Adrenal gland (tissue), 12 donors: ENCODE results near the gene DESI2. TPM values are rescaled to one million over a fixed set of nuclear protein-coding genes. Genes with fewer than 3 reads are reported as not detected.
A peak's percentile ranks its signal among the peaks of the same experiment; 100 is the strongest.
"Not testable (repeated sequence)": the region's sequence is repeated elsewhere in the genome, so short reads cannot be mapped to it uniquely, and the experiment has no call there.

Experiments used
- DNase-seq, 7 donors: peaks; one replicate each; pipeline ENCODE4 v3.0.0-alpha.2; 2019 to 2020
- H3K27ac ChIP-seq, 5 donors: fragments of 200-600 bp; sonication (generic) in 4 of 5; 1 replicate in 3 of 5; 2 replicates in 2 of 5; pipeline versions ENCODE4 v1.5.1 to v1.8.0; 2016 to 2020; ENCODE audit warnings: mild to moderate bottlenecking in 1 of 5
- H3K27me3 ChIP-seq: fragments of 200-600 bp; 2 replicates; pipeline ENCODE4 v1.8.0; 2021
- H3K36me3 ChIP-seq, 2 donors: fragments of 200-600 bp; replicated peaks in 1 of 2; 1 replicate in 1 of 2; 2 replicates in 1 of 2; pipeline versions ENCODE4 v1.5.1 to v1.8.0; 2018 to 2022
- H3K4me1 ChIP-seq, 2 donors: fragments of 200-600 bp; replicated peaks in 1 of 2; 1 replicate in 1 of 2; 2 replicates in 1 of 2; pipeline versions ENCODE4 v1.5.1 to v1.8.0; 2018 to 2021
- H3K4me3 ChIP-seq, 4 donors: fragments of 200-600 bp; sonication (generic) in 3 of 4; one replicate each; pipeline ENCODE4 v1.5.1; 2016 to 2018
- H3K9me3 ChIP-seq, 3 donors: fragments of 200-600 bp; sonication (generic) in 1 of 3; replicated peaks in 1 of 3; 1 replicate in 2 of 3; 2 replicates in 1 of 3; pipeline versions ENCODE4 v1.5.1 to v1.8.0; 2016 to 2021
- POLR2A ChIP-seq, 2 donors: fragments of 450-650 bp; IDR thresholded peaks; one replicate each; pipeline ENCODE4 v1.6.1; 2017; ENCODE audit warnings: antibody characterized with exemption in 2 of 2, mild to moderate bottlenecking in 2 of 2, moderate library complexity in 1 of 2
- WGBS, 4 donors: extraction: QIAGEN DNeasy Blood & Tissue Kit in 2 of 4; methylation state at CpG; one replicate each; pipeline versions ENCODE4 v1.1.5 to v1.1.7; 2013 to 2017; 5-methylcytosine and 5-hydroxymethylcytosine counted together
- intact Hi-C, 2 donors: fragments of 100-400 bp; cut with DNase I; formaldehyde crosslinking; loops; one replicate each; pipeline versions ENCODE4 v1.14.1 to v1.15.0; 2022 to 2023
- polyA plus RNA-seq, 3 donors: library from polyadenylated mRNA; stranded (reverse); fragments of 200-250 nt in 2 of 3; fragments of 350-450 nt in 1 of 3; fragmentation: Illumina TruSeq in 1 of 3; extraction: RNeasy Lipid Tissue Mini Kit (QIAGEN cat#74804) in 1 of 3; gene quantifications; one replicate each; pipeline ENCODE4 v1.2.3, GENCODE V29; 2013 to 2014
- total RNA-seq, 9 donors: library from RNA; depleted of rRNA in 4 of 9; stranded (reverse); fragments of >200 nt in 4 of 9; fragments of 120-200 nt in 1 of 9; fragmentation: NEBNext Ultra II Directional in 1 of 9; extraction: Animal tissue kit (Norgen Biotek cat#: 25700) in 1 of 9; gene quantifications; one replicate each; pipeline versions ENCODE4 v1.1.0 to v1.2.4, GENCODE V29; 2013 to 2023
- TF ChIP-seq, protein P1 (sequence below), 6 experiments: fragments of 450-650 bp in 4 of 6; fragments of 200-600 bp in 2 of 6; sonication (generic) in 1 of 6; IDR thresholded peaks; 1 replicate in 5 of 6; 2 replicates in 1 of 6; pipeline versions ENCODE4 v1.5.1 to v1.8.0; 2016 to 2021; ENCODE audit warnings: antibody characterized with exemption in 6 of 6, mild to moderate bottlenecking in 2 of 6, moderate library complexity in 1 of 6
- donor health status: healthy with polysubstance abuse.
- donor health status: Bipolar disorder and iron deficiency.
- donor health status: DM: yes; HTN: yes; CAD: no.
- donor health status: DM: no; HTN: no; CAD: no.
- donor health status: DM: no; HTN: no; CAD: no.
- donor health status: DM: yes; HTN: yes; CAD: no.

DESI2 gene
- total and polyA plus RNA-seq, 12 donors: 7.0 to 50.0 (median 29.1) TPM

DNA sequence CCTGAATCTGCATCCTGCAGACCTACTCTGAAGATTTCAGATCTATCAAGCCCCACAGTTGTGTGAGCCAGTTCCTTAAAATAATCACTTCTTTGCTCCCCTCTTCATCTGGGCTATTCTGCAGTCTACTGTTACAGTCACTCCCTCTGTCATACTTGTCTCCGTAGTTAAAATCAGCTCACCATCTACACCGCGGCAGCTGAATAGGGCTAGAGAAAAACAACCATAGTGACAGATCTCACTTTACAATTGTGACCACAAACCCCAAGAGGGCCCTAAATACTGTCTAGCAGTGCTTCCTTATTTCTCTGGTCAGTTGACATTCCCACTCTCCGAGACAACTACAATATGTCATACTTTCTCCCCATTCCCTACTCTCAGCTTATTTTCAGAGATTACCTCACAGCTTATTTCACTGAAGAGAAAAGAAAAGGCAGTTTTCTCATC lies 12.9 kb downstream of the DESI2 start:
- peaks cover 5 to 21% of the 10 kb centered on the region in 2 donors for H3K4me1 ChIP-seq
- no peaks in the 10 kb centered on the region for H3K9me3 ChIP-seq
- intact Hi-C loops: no loop called here
- WGBS, 4 donors: 51 to 71% (median 60%) methylated on average over 4 of the region's 4 CpGs
- no peaks in the 10 kb centered on the region for H3K36me3 ChIP-seq
- TF ChIP-seq, protein P1, sequence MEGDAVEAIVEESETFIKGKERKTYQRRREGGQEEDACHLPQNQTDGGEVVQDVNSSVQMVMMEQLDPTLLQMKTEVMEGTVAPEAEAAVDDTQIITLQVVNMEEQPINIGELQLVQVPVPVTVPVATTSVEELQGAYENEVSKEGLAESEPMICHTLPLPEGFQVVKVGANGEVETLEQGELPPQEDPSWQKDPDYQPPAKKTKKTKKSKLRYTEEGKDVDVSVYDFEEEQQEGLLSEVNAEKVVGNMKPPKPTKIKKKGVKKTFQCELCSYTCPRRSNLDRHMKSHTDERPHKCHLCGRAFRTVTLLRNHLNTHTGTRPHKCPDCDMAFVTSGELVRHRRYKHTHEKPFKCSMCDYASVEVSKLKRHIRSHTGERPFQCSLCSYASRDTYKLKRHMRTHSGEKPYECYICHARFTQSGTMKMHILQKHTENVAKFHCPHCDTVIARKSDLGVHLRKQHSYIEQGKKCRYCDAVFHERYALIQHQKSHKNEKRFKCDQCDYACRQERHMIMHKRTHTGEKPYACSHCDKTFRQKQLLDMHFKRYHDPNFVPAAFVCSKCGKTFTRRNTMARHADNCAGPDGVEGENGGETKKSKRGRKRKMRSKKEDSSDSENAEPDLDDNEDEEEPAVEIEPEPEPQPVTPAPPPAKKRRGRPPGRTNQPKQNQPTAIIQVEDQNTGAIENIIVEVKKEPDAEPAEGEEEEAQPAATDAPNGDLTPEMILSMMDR (IDR thresholded peaks at IDR 0.05): no peak
- no peak for TF ChIP-seq POLR2A (IDR thresholded peaks at IDR 0.05)
- H3K4me3 ChIP-seq: no peak overlapping the region
- no peak overlapping the region for H3K27ac ChIP-seq
- no peak for DNase-seq
- no peaks in the 10 kb centered on the region for H3K27me3 ChIP-seq

DNA sequence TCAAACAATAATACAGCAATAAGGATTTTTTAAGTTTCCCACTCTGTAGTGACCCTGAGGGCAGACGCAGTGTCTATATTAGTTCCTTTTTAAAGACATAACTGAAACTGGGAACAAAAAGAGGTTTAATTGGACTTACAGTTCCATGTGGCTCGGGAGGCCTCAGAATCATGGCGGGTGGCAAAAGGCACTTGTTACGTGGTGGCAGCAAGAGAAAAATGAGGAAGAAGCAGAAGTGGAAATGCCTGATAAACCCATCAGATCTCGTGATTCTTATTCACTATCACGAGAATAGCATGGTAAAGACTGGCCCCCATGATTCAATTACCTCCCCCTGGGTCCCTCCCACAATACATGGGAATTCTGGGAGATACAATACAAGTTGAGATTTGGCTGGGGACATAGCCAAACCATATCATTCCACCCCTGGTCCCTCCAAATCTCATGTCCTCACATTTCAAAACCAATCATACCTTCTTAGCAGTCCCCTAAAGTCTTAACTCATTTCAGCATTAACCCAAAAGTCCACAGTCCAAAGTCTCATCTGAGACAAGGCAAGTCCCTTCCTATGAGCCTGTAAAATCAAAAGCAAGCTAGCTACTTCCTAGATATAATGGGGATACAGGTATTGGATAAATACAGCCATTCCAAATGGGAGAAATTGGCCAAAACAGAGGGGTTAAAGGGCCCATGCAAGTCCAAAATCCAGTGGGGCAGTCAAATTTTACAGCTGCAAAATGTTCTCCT lies 13.9 kb downstream of the DESI2 start:
- H3K4me1 ChIP-seq: peaks cover 5 to 21% of the 10 kb centered on the region in 2 donors
- DNase-seq, H3K27me3 ChIP-seq, H3K36me3 ChIP-seq, H3K27ac ChIP-seq, H3K9me3 ChIP-seq, intact Hi-C loops, H3K4me3 ChIP-seq: not testable (repeated sequence)
- 80 to 89% (median 85%) methylated on average over 6 of the region's 6 CpGs for WGBS, 4 donors

DNA sequence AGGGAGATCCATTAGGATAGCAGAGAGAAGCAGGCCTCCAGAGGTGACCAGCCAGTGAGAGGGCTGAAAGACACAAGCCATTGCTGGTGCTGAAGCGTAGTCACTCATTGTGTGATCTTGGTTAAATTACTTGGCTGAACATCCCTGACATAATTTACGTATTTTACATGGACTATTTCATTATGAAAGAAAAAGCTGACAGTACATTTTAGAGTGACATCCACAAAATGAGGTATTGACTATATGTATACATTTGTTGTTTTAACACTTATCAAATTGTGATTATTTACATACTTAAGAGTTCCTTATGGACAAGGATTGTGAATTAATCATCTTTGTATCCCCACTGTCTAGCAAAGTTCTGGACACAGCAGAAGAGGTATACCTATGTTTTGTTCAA lies 14.9 kb downstream of the DESI2 start:
- Histone ChIP-seq H3K4me3 (no peak overlapping the region), H3K27me3 (no peaks in the 10 kb centered on the region), H3K9me3 (no peaks in the 10 kb centered on the region), H3K4me1 (peaks cover 11 to 27% of the 10 kb centered on the region in 2 donors), H3K36me3 (no peaks in the 10 kb centered on the region), H3K27ac (no peak overlapping the region)
- no peak for TF ChIP-seq POLR2A (IDR thresholded peaks at IDR 0.05)
- TF ChIP-seq, protein P1 (IDR thresholded peaks at IDR 0.05): no peak
- intact Hi-C loops: no loop called here
- 88 to 96% (median 95%) methylated on average over 2 of the region's 2 CpGs for WGBS, 4 donors
- no peak for DNase-seq

DNA sequence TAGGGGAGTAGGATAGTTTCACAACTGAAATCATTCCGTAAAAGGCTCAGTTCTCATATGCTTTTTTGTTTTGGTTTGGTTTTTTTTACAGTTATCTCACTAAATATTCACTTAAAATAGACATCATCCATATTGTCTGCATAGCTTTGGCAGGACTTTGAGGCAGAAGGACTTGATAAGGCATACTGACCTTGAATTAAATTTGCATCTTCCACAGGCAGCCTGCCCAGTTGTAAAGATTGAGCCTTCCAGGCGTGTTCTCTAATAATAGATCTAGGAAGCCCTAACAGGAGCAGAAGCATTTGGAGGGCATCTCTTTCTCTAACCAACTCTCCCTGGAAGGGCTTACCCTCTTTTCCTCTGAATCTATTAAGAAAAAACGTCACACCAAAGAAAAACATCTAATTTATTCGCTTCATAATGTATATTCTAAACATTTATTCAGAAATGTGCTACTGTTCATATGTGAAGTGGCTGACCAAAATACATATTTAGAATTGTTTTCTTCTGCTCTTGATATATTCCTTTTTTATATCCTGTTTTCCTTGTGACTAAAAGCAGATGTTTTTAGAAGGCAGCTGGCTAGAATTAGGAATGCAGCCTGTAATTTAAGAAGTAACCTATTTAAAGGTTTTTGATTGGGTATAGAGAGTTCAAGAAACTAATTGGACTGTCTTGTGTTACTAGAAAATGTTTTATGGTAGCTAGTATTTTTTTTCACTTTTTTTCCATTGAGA lies 20.2 kb downstream of the DESI2 start:
- no peaks in the 10 kb centered on the region for H3K9me3 ChIP-seq
- TF ChIP-seq POLR2A (IDR thresholded peaks at IDR 0.05): no peak
- TF ChIP-seq, protein P1 (IDR thresholded peaks at IDR 0.05): no peak
- H3K4me1 ChIP-seq: peaks cover 14 to 17% of the 10 kb centered on the region in 2 donors
- peak overlapping the region; percentile 33 to 66 (median 59) for H3K27ac ChIP-seq
- intact Hi-C loops: no loop called here
- DNase-seq: peak; percentile 60 to 88 (median 72)
- no peaks in the 10 kb centered on the region for H3K36me3 ChIP-seq
- H3K4me3 ChIP-seq: no peak overlapping the region
- H3K27me3 ChIP-seq: no peaks in the 10 kb centered on the region
- 20 to 29% (median 26%) methylated on average over 4 of the region's 4 CpGs for WGBS, 4 donors
